GM19397 (cell line): Measurements from ENCODE around the gene FAF1.
A peak's percentile ranks its signal among the peaks of the same experiment; 100 is the strongest.
"Not testable (repeated sequence)": the region's sequence is repeated elsewhere in the genome, so short reads cannot be mapped to it uniquely, and the experiment has no call there.

ENCODE experiments used
- ATAC-seq: cut with Tn5 transposase; IDR thresholded peaks from one replicate; pipeline ENCODE4 v1.9.1; 2021; ENCODE audit warnings: mild to moderate bottlenecking, moderate library complexity; ENCODE audit not compliant: unreplicated experiment

Gene FAF1

DNA sequence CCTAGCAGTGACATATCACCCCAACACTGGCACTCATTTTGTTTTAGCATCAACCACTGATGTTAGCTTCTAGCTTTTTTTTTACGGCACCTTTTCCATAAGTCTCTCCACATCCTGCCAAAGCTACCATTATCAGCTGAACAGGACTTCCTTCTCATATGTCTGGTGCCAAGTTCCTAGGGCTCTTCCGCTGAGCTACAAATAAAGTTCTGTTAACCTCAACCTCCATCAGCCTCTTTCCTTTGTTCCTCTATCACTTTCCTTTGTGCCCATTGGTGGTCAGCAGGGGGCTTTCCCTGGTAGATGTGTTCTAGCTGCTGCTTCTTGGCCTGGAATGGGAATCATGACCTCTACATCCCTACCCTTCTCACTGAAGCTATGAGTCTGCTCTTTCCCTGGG lies 163.8 kb downstream of the FAF1 start:
- ATAC-seq: no peak

- ATAC-seq: no peak
Measured at GRCh38 chr1:50793521-50793920, 166.5 kb downstream of the FAF1 start.

GRCh38 chr1:50787266-50787665 lies 172.8 kb downstream of the FAF1 start:
- no peak for ATAC-seq

DNA sequence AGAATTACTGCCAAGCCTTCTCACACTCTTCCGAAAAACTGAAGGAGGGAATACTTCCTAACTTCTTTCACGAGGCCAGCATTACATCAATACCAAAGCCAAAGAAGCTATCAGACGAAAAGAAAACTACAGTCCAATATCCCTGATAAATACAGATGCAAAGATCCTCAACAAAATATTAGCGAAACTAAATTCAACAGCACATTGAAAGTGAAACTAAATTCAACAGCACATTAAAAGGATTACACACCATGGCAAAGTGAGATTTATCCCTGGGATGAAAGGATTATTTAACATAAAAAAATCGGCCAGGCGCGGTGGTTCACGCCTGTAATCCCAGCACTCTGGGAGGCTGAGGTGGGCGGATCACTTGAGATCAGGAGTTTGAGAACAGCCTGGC lies 176.8 kb downstream of the FAF1 start:
- ATAC-seq: no peak

DNA sequence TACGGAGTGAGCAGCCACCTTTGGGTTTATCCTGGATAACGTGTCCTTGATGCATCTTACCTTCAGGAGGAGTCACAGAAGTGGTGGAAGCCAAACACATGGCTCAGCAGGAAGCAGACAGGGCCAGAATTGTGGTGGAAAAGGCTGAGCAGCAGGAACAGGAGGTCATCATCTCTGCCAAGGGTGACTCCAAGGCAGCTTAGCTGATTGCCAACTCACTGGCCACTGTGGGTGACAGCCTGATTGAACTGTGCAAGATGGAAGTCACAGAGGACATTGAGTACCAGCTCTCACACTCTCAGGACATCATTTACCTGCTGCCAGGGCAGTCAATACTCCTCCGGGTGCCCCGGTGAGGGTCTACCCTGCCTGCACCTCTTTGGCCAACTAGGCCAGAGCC lies 179.3 kb downstream of the FAF1 start:
- ATAC-seq: no peak

DNA sequence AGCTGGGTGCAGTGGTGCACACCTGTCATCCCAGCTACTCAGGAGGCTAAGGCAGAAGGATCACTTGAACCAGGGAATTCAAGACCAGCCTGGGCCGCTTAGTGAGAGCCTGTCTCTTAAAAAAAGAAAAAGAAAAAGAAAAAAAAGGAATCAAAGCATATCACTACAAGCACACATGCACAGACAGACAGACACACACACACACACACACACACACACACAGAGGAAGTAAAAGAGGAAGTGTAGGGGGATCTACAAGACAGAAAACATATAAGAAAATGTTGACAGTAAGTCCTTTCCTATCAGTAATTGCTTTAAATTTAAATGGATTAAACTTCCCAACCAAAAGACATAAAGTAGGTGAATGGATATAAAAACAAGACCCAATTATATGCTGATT lies 180.3 kb downstream of the FAF1 start:
- ATAC-seq: no peak

- ATAC-seq: no peak
Measured at GRCh38 chr1:50775740-50776139, 184.3 kb downstream of the FAF1 start.

GRCh38 chr1:50774759-50775351 lies 185.2 kb downstream of the FAF1 start:
- ATAC-seq: no peak

DNA sequence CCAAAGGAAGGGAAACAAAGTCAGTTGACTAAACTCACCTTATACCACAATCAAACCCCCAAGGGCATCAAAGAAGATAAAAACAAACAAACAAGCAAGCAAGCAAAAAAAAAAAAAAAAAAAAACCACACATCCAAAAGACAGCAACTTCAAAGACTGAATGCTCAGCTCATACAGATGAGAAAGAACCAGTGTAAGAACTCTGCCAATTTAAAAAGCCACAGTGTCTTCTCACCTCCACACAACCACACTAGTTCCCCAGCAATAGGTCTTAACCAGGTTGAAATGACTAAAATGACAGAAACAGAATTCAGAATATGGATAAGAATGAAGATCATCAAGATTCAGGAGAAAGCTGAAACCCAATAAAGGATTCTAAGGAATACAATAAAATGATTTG lies 193.4 kb downstream of the FAF1 start:
- ATAC-seq: no peak

- ATAC-seq: not testable (repeated sequence)
Measured at GRCh38 chr1:50756543-50756942, 203.5 kb downstream of the FAF1 start.

GRCh38 chr1:50754764-50755163 lies 205.3 kb downstream of the FAF1 start:
- not testable (repeated sequence) for ATAC-seq

DNA sequence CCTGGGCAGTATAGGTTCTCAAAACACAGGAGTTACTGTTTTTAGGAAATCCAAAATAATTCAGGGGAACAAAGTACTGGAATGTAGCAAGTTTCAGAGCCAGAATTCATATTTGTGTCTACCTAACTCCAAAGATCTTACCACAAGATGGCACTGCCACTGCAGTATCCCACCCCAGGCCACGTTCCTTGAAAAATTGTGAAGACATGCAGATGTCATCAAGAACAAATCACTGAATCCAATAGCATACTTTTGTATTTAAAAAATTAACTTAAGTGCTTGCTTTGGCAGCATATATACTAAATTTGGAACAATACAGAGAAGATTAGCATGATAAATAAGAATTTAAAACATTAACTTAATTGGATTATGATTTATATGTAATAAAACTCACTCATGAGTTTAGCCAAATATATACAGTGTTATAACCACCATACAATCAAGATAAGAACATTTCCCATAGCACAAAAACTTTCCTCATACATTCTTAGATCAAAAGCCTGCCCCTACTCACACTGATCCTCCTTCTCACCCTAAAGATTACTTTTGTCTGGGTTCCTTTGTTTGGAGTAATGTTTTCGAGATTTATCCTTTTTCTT lies 209.9 kb downstream of the FAF1 start:
- ATAC-seq: no peak

DNA sequence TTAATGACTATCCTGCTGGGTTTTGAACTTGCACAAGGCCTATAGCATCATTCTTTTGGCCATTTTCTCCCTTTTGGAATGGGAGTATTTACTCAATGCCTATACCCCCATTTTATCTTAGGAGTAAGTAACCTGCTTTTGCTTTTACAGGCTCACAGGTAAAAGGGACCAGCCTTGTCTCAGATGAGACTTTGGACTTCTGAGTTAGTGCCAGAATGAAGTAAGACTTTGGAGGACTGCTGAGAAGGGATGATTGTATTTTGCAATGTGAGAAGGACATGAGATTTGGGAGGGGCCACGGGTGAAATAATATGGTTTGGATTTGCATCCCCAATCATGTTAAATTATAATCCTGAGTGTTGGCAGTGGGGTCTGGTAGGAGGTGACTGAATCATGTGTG lies 212.7 kb downstream of the FAF1 start:
- no peak for ATAC-seq

DNA sequence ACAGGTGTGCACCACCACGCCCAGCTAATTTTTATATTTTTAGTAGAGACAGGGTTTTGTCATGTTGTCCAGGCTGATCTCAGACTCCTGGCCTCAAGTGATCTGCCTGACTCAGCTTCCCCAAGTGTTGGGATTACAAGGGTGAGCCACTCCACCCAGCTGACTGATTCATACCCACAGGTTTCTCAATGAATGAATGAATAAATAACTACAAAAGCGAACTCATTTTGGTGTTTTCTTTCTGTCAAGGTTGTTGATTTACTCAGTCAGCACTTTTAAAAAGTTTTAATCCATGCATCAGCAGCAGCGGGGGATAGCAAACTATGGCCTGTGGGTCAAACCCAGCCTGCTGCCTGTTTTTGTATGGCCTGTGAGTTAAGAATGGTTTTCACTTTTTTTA lies 217.5 kb downstream of the FAF1 start:
- ATAC-seq: no peak

DNA sequence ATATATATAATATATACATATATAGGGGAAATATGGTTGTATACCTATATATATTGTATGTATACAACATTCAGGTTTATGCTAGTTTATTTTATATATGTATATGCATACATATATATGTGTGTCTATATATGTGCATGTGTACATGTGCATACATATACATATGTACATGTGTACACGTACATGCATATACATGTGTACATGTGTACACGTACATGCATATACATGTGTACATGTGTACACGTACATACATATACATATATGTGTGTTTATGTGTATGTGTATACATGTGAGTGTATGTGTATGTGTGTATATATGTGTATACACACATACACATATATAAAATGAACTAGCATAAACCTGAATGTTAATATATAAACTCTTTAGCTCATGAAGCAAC lies 220.9 kb downstream of the FAF1 start:
- ATAC-seq: no peak

DNA sequence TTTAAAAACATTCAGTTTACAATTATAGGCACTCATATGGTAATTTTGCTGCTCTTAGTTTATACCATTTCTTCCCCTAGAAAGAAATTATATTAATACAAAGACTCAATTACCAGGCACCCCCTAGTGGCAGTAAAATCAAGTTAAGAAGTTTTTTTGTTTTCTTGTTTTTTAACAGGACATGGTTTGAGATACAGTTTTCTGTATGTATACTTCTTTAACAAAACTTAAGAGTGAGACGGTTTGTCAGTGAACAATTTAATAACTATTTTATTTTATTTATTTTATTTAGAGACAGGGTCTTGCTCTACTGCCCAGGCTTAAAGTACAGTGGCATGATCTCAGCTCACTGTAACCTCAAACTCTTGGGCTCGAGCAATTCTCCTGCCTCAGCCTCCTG lies 224.6 kb downstream of the FAF1 start:
- ATAC-seq: no peak

DNA sequence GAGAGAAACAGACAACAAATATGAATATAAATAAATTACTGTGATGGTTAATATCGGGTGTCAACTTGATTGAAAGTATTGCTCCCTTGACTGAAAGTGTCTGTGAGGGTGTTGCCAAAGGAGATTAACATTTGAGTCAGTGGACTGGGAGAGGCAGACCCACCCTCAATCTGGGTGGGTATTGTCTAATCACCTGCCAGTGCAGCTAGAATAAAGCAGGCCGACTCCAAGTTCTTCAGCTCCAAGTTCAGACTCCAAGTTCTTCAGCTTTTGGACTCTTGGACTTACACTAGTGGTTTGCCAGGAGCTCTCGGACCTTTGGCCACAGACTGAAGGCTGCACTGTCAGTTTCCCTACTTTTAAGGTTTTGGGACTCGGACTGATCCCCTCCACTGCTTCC lies 232.5 kb downstream of the FAF1 start:
- ATAC-seq: not testable (repeated sequence)

GRCh38 chr1:50724626-50725286 lies 235.3 kb downstream of the FAF1 start:
- ATAC-seq: peak; percentile 78

GRCh38 chr1:50720457-50721053 lies 239.5 kb downstream of the FAF1 start:
- no peak for ATAC-seq

- no peak for ATAC-seq
Measured at GRCh38 chr1:50719126-50719525, 240.9 kb downstream of the FAF1 start.

- no peak for ATAC-seq
Measured at GRCh38 chr1:50717327-50717726, 242.7 kb downstream of the FAF1 start.

- not testable (repeated sequence) for ATAC-seq
Measured at GRCh38 chr1:50716455-50716854, 243.6 kb downstream of the FAF1 start.
